ENCODE measurements around the gene GLP1R. TPM values are rescaled to one million over a fixed set of nuclear protein-coding genes. Genes with fewer than 3 reads are reported as not detected.

GLP1R gene
- total RNA-seq, 2 experiments from 2014 or later, result 0.70 to 0.94 TPM

DNA sequence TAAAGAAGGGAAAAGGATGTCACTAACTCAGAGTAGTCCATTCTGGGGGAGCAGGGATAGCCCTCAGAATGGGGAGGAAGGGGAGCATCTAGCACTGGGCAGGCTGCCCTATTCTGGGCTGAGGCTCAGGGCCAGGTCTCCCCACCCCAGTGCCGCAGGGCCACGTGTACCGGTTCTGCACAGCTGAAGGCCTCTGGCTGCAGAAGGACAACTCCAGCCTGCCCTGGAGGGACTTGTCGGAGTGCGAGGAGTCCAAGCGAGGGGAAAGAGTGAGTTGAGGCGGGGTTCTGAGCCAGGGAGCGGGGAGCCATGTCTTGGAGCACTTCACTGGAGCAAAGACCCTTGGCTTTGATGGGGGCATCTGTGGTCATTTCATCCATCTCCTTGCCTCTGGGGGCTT, 17.0 kb downstream of the GLP1R start:
- Mint-ChIP-seq H3K27me3 (peaks cover 5% of the 10 kb centered on the region), H3K36me3 (ENCODE audit: low read depth) (no peaks in the 10 kb centered on the region), H3K9me3 (ENCODE audit: low read depth) (no peaks in the 10 kb centered on the region), H3K4me3 (no peak overlapping the region), H3K4me1 (no peaks in the 10 kb centered on the region), H3K27ac (no peak overlapping the region)
- DNase-seq, result no peak
- ATAC-seq, result no peak
- CTCF ChIA-PET, result no interaction called here
- intact Hi-C loops (cut with DNase I, micrococcal nuclease), result no loop called here
- POLR2A ChIA-PET, result no interaction called here

DNA sequence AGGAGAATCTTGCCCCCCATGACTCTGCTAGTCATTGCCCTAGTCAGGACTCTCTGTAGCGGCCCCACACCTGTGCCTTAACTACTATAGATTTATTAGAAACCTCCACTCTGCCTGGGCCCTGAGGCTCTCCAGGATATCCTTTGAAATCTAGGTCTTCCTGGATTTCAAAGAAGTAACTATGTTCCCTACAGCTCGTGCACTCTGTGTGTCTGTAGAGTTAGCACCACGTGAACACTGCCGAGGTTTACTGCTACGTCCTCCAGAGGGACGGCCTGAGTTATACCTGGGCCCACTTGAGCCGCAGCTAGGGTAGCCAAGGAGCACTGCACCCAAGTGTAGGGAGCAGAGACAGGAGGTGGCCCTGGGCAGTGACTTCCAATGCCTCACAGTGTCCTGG, 19.8 kb downstream of the GLP1R start:
- intact Hi-C loops (cut with DNase I, micrococcal nuclease), result no loop called here
- ATAC-seq, result no peak
- ChIA-PET POLR2A (no interaction called here), CTCF (no interaction called here)
- Mint-ChIP-seq H3K36me3 (ENCODE audit: low read depth) (no peaks in the 10 kb centered on the region), H3K27me3 (peaks cover 3% of the 10 kb centered on the region), H3K27ac (no peak overlapping the region), H3K4me3 (no peak overlapping the region), H3K9me3 (ENCODE audit: low read depth) (no peaks in the 10 kb centered on the region), H3K4me1 (no peaks in the 10 kb centered on the region)
- DNase-seq, result no peak

DNA sequence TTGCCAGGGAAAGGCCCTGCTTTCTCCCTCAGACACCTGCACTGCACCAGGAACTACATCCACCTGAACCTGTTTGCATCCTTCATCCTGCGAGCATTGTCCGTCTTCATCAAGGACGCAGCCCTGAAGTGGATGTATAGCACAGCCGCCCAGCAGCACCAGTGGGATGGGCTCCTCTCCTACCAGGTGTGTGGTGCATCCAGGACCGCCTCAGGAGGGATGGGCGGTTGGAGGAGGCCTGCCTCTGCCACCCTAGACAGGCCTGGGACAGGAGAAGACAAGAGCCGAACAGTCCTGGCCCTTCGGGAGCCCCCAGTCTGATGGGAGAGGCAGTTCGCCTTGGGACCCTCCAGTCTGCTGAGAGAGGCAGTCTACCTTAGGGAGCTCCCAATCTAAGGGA, 24.2 kb downstream of the GLP1R start:
- ATAC-seq, result no peak
- Mint-ChIP-seq H3K27ac (no peak overlapping the region), H3K36me3 (ENCODE audit: low read depth) (no peaks in the 10 kb centered on the region), H3K27me3 (peaks cover 3% of the 10 kb centered on the region), H3K4me3 (no peak overlapping the region), H3K9me3 (ENCODE audit: low read depth) (no peaks in the 10 kb centered on the region), H3K4me1 (peaks cover 6% of the 10 kb centered on the region)
- DNase-seq, result no peak
- ChIA-PET CTCF (interaction anchor here (0.7 kb wide), 1 partner anchor 120 kb away, joined by 4 read pairs; no protein-coding TSS in a partner anchor), POLR2A (no interaction called here)
- intact Hi-C loops (cut with DNase I, micrococcal nuclease), result no loop called here

DNA sequence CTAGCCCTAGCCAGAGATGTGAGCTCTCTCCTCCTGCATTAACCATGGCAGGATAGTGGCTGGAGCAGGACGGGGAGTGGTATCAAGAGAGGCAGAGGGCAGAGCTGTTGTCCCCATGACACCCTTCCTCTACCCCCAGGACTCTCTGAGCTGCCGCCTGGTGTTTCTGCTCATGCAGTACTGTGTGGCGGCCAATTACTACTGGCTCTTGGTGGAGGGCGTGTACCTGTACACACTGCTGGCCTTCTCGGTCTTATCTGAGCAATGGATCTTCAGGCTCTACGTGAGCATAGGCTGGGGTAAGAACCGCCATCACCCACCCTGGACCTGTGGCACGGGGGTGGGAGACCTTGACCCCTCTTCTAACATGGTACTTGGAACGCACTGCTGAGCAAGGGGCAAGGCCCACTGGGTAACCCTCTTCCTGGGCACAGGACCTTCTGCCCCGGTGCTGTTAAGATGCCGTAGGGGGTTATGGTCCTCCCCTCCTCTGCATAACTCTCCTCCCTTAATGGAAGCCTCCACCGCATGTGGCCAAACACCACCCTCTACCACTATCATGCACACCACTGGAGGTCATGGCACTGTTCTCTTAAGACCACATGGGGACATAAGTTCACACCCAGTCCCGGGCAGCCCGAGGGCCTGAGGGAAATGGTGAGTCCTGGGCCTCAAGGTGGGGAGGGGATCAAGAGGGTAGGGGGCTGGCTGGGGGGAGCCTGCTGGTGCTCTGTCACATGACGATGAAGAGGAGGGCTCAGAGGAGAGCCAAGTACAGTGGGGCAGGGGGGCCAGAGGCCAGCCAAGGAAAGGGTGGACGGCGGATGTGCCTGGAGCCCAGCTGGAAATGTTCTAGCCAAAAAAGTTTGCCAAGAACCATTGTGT, 25.1 kb downstream of the GLP1R start:
- ChIA-PET POLR2A (no interaction called here), CTCF (interaction anchor here (0.7 kb wide), 1 partner anchor 121 kb away, joined by 4 read pairs; no protein-coding TSS in a partner anchor)
- peaks cover 3% of the 10 kb centered on the region for H3K27me3 Mint-ChIP-seq
- no peak overlapping the region for H3K4me3 Mint-ChIP-seq
- H3K36me3 Mint-ChIP-seq (ENCODE audit: low read depth), result no peaks in the 10 kb centered on the region
- ATAC-seq, result no peak
- H3K9me3 Mint-ChIP-seq (ENCODE audit: low read depth), result no peaks in the 10 kb centered on the region
- intact Hi-C loops (cut with DNase I, micrococcal nuclease), result no loop called here
- H3K4me1 Mint-ChIP-seq, result peaks cover 6% of the 10 kb centered on the region
- H3K27ac Mint-ChIP-seq, result no peak overlapping the region
- DNase-seq, result no peak

DNA sequence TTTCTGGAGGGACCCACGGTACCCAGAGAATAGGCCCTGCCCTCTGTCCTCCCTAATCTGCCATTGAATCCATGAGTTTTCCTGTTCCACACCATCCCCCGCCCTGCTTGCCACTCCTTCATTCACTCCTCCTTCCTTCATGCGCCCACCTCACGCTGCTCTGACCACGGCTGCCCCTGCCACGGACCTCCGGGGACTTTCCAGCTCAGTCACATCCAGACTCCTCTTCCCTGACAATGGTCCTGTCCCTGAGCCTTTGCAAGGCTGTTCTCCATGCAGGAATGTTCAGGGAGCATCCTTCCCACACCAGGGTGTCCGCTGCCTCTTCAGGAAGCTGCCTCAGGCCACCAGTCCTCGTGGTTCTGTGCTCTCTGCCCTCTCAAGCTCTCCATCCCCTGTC, 25.9 kb downstream of the GLP1R start:
- H3K27ac Mint-ChIP-seq, result no peak overlapping the region
- intact Hi-C loops (cut with DNase I, micrococcal nuclease), result no loop called here

DNA sequence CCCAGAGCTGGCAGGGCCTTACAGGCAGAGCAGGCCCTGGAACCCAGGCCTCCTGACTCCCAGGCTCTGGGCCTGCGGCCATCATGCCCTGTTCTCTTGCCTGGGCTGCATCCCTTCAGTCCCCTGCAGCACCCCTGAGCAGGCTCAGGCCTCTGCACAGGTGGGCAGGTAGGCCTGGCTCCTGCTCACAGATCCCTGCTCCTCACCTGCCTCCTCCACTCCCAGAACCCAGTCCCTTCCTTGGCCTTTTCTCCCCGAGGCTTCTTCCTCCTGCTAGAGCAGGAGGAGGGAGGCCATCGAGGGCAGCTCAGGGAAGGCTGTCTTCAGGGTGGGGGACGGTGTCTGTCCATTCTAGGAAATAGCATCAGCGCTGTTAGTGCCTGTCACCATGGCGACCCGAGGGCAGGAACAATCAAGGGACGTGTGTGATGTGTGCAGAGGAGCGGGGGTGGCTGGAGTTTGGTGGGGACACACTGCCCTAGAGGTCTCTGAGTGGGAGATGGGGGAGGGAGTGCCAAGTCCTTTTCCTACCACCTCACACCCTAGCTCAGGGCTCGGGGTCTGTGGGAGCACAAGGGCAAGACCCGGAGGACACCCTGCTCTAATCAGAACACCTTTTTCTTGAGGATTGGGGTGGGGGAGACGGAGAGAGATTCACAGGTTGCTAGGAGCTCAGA, 26.6 kb downstream of the GLP1R start:
- ChIA-PET POLR2A (no interaction called here), CTCF (interaction anchor here (0.6 to 1.4 kb wide), 3 partner anchors 103 to 228 kb away, joined by 3 to 4 read pairs (median 3); no protein-coding TSS in a partner anchor)
- Mint-ChIP-seq H3K4me1 (peaks cover 6% of the 10 kb centered on the region), H3K36me3 (ENCODE audit: low read depth) (no peaks in the 10 kb centered on the region), H3K4me3 (no peak overlapping the region), H3K27me3 (peaks cover 3% of the 10 kb centered on the region), H3K9me3 (ENCODE audit: low read depth) (no peaks in the 10 kb centered on the region), H3K27ac (no peak overlapping the region)
- DNase-seq, result no peak
- intact Hi-C loops (cut with DNase I, micrococcal nuclease), result no loop called here
- no peak for ATAC-seq

More for the DNA sequence above, 25.9 kb downstream of the GLP1R start:
- Mint-ChIP-seq H3K36me3 (ENCODE audit: low read depth) (no peaks in the 10 kb centered on the region), H3K9me3 (ENCODE audit: low read depth) (no peaks in the 10 kb centered on the region), H3K4me1 (peaks cover 6% of the 10 kb centered on the region), H3K27me3 (peaks cover 3% of the 10 kb centered on the region), H3K4me3 (no peak overlapping the region)
- ATAC-seq (no peak), DNase-seq (no peak)
- ChIA-PET POLR2A (no interaction called here), CTCF (no interaction called here)

DNA sequence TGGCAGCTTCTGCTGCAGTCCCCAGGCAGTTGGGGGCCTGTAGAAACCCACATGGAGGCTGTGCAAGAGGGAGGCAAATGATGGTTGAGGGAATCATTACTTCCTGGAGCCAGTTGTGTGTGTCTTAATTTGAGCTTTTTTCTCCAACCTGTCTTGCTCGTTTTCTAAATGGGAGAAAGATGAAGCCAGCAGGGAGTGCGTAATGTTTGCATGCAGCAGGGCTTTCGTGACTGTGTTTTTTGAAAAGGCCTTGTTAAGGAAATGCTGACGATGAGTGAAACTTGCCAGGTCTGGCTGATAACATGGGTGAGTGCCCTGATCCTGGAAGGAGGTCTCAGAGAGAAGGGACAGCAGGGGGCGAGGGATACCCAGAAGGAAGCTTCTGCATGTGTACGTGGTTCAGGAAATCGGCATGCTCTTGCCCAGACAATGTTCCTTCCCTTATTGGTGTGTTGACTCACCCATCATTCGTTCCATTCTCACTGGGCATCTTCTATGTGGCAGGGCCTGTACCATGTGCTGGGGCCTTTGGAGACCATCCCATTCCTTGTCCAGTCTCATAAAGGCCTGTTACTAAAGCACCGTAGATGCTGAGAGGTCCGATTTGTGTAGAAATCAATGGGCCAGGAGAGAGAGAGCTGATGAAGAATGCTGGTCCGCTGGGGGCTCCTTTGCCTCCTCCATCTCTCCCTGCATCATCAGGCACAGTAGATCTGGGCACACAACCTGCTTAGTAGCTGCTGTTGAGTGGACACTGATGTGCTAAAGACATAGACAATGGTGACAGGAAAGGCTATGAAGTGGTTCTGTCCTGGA, 27.4 kb downstream of the GLP1R start:
- H3K27me3 Mint-ChIP-seq, result peaks cover 3% of the 10 kb centered on the region
- DNase-seq, result no peak
- H3K27ac Mint-ChIP-seq, result no peak overlapping the region
- ChIA-PET POLR2A (no interaction called here), CTCF (interaction anchor here (0.6 to 1.4 kb wide), 2 partner anchors 104 to 229 kb away, joined by 3 to 4 read pairs; no protein-coding TSS in a partner anchor)
- H3K4me1 Mint-ChIP-seq, result peaks cover 6% of the 10 kb centered on the region
- no peak overlapping the region for H3K4me3 Mint-ChIP-seq
- no peak for ATAC-seq
- intact Hi-C loops (cut with DNase I, micrococcal nuclease), result no loop called here
- no peaks in the 10 kb centered on the region for H3K36me3 Mint-ChIP-seq (ENCODE audit: low read depth)
- H3K9me3 Mint-ChIP-seq (ENCODE audit: low read depth), result no peaks in the 10 kb centered on the region

DNA sequence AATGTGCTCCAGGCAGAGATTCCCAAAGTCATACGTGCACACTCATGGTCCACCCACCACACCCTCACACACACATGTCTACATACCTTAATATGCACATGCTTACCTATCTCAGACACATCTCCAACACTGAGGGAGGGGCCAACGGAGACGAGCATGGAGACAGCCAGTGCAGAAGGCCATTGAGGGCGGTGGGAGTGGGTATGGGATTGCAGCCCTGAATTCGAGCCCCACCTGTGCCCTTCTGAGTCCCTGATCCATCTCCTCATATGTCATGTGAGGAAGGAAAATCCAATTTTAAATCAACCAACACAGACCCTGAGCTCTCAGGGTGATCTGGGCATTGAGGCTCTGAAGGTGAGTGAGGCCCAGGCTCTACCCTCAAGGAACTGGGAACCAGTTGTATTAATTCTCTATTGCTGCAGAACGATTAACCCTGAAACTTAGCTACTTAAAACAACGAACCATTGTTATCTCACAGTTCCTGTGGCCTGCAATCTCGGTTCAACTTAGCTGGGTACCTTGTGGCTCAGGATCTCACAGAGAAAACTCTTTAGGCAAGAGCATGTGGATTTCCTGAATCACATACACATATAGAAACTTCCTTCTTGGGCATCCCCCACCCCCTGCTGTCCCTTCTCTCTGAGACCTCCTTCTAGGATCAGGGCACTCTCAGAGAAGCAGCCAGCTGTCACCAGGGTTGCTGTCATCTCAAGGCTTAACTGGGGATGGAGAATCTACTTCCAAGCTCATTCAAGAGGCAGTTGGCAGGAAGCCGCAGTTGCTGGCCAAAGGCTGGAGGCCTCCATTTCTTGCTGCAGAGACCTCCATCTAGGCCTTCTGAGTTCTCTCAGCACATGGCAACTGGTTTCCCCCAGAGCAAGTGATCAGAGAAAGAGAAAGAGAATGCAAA, 28.3 kb downstream of the GLP1R start:
- no peak for ATAC-seq
- POLR2A ChIA-PET, result no interaction called here

DNA sequence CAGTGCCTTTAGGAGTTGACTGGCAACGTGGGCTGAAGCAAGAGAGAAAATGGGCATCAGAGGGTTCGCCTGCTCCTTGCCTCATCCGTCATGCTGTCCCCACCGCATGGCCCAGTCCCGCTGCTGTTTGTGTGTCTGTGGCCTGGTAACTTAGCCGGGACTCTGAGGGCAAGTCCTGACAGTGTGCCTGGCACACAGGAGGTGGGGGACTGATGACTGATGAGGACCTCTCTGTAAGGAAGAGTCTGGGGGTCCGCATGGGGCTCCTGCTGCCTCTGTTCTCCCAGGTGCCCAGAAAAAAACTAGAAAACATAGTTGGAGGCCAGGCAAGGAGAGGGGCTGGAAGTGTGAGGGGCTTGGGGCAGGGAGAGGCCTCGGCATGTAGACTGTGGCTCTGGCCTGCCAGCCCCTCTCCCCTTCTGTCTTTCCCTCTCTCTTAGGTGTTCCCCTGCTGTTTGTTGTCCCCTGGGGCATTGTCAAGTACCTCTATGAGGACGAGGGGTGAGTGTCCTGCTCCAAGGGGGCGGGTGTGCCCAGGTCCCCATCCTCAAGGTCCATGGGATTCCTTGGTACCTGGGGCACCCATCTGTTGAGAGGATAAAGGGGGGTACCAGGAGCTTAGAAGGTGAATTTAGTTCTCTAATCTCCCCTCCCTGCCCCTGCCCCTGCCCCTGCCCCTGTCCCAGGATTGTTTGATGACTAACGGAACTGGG, 29.5 kb downstream of the GLP1R start:
- DNase-seq, result no peak
- Mint-ChIP-seq H3K4me1 (peaks cover 6% of the 10 kb centered on the region), H3K27ac (no peak overlapping the region), H3K36me3 (ENCODE audit: low read depth) (no peaks in the 10 kb centered on the region), H3K4me3 (no peak overlapping the region), H3K27me3 (no peaks in the 10 kb centered on the region), H3K9me3 (ENCODE audit: low read depth) (no peaks in the 10 kb centered on the region)
- ChIA-PET POLR2A (no interaction called here), CTCF (no interaction called here)
- intact Hi-C loops (cut with DNase I, micrococcal nuclease), result no loop called here
- no peak for ATAC-seq

More for the DNA sequence above, 28.3 kb downstream of the GLP1R start:
- Mint-ChIP-seq H3K4me3 (no peak overlapping the region), H3K9me3 (ENCODE audit: low read depth) (no peaks in the 10 kb centered on the region), H3K36me3 (ENCODE audit: low read depth) (no peaks in the 10 kb centered on the region), H3K27me3 (no peaks in the 10 kb centered on the region), H3K4me1 (peaks cover 6% of the 10 kb centered on the region), H3K27ac (peak overlapping the region; percentile 33)
- CTCF ChIA-PET, result interaction anchor here (1.4 kb wide), 1 partner anchor 105 kb away, joined by 4 read pairs; no protein-coding TSS in a partner anchor
- intact Hi-C loops (cut with DNase I, micrococcal nuclease), result no loop called here
- DNase-seq, result no peak

DNA sequence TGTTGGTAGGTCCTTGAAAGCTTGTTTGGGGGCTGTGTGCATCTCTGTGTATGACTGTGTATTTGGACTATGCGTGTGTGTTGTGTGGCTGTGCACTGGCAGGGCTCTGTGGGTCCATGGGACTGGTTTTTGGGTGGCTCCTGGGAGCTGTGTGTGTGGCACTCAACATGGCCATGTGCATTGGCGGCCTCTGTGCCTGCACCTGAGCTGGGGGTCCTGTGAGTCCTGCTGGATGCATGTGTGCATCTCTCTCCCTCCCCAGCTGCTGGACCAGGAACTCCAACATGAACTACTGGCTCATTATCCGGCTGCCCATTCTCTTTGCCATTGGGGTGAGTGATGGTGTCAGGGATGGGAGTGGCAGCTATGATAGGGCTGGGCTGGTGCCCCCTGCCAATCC, 30.1 kb downstream of the GLP1R start:
- DNase-seq (no peak), ATAC-seq (no peak)
- H3K36me3 Mint-ChIP-seq (ENCODE audit: low read depth), result no peaks in the 10 kb centered on the region
- H3K4me1 Mint-ChIP-seq, result peaks cover 6% of the 10 kb centered on the region
- CTCF ChIA-PET, result interaction anchor here (1.5 kb wide), 1 partner anchor 82 kb away, joined by 3 read pairs; no protein-coding TSS in a partner anchor
- no peaks in the 10 kb centered on the region for H3K9me3 Mint-ChIP-seq (ENCODE audit: low read depth)
- H3K27ac Mint-ChIP-seq, result no peak overlapping the region
- POLR2A ChIA-PET, result no interaction called here
- no peak overlapping the region for H3K4me3 Mint-ChIP-seq
- intact Hi-C loops (cut with DNase I, micrococcal nuclease), result no loop called here
- H3K27me3 Mint-ChIP-seq, result peaks cover 2% of the 10 kb centered on the region

Measured in activated CD4-positive, alpha-beta T cell treated with anti-CD3 and anti-CD28 coated beads for 36 hours (primary cell).